Activated naive CD8-positive, alpha-beta T cell (primary cell): ENCODE data around the gene DIDO1.
"Not testable (repeated sequence)": the region's sequence is repeated elsewhere in the genome, so short reads cannot be mapped to it uniquely, and the experiment has no call there.

Experiments
- H3K27ac Mint-ChIP-seq: one replicate; pipeline ENCODE4 v1.8.0; 2021; ENCODE audit warnings: mixed read lengths
- H3K27me3 Mint-ChIP-seq: one replicate; pipeline ENCODE4 v1.8.0; 2021; ENCODE audit warnings: mixed read lengths
- H3K36me3 Mint-ChIP-seq: one replicate; pipeline ENCODE4 v1.8.0; 2021; ENCODE audit warnings: mixed read lengths
- H3K4me1 Mint-ChIP-seq: one replicate; pipeline ENCODE4 v1.8.0; 2021; ENCODE audit warnings: low read depth, mixed read lengths
- H3K4me3 Mint-ChIP-seq: one replicate; pipeline ENCODE4 v1.8.0; 2021; ENCODE audit warnings: mild to moderate bottlenecking, mixed read lengths
- H3K9me3 Mint-ChIP-seq: one replicate; pipeline ENCODE4 v1.8.0; 2021; ENCODE audit warnings: low read depth, mixed read lengths

Gene DIDO1

GRCh38 chr20:62849431-62849830 is 76.9 kb downstream of the DIDO1 start:
- no peak overlapping the region for H3K4me3 Mint-ChIP-seq
- H3K27ac Mint-ChIP-seq = no peak overlapping the region
- H3K36me3 Mint-ChIP-seq = peaks cover 10% of the 10 kb centered on the region
- H3K27me3 Mint-ChIP-seq = no peaks in the 10 kb centered on the region
- H3K9me3 Mint-ChIP-seq = no peaks in the 10 kb centered on the region
- H3K4me1 Mint-ChIP-seq = no peaks in the 10 kb centered on the region

- not testable (repeated sequence) for H3K27ac Mint-ChIP-seq, H3K27me3 Mint-ChIP-seq, H3K4me3 Mint-ChIP-seq, H3K4me1 Mint-ChIP-seq, H3K9me3 Mint-ChIP-seq
- H3K36me3 Mint-ChIP-seq = peaks cover 13% of the 10 kb centered on the region
Measured at GRCh38 chr20:62848917-62849316, 77.4 kb downstream of the DIDO1 start.

- peaks cover 8% of the 10 kb centered on the region for H3K36me3 Mint-ChIP-seq
Measured at GRCh38 chr20:62846166-62846890, 80.0 kb downstream of the DIDO1 start.

GRCh38 chr20:62845416-62846160 is 80.7 kb downstream of the DIDO1 start:
- Mint-ChIP-seq H3K27me3 (no peaks in the 10 kb centered on the region), H3K36me3 (peaks cover 8% of the 10 kb centered on the region), H3K27ac (no peak overlapping the region), H3K9me3 (no peaks in the 10 kb centered on the region), H3K4me1 (no peaks in the 10 kb centered on the region), H3K4me3 (no peak overlapping the region)

More at GRCh38 chr20:62846166-62846890, 80.0 kb downstream of the DIDO1 start:
- Mint-ChIP-seq H3K27me3 (no peaks in the 10 kb centered on the region), H3K4me1 (no peaks in the 10 kb centered on the region), H3K4me3 (no peak overlapping the region), H3K9me3 (no peaks in the 10 kb centered on the region), H3K27ac (no peak overlapping the region)

- Mint-ChIP-seq H3K27me3 (no peaks in the 10 kb centered on the region), H3K4me1 (no peaks in the 10 kb centered on the region), H3K9me3 (no peaks in the 10 kb centered on the region), H3K27ac (no peak overlapping the region), H3K4me3 (no peak overlapping the region), H3K36me3 (peaks cover 4% of the 10 kb centered on the region)
Measured at GRCh38 chr20:62844182-62844581, 82.1 kb downstream of the DIDO1 start.

GRCh38 chr20:62843656-62844055 is 82.6 kb downstream of the DIDO1 start:
- H3K27me3 Mint-ChIP-seq = no peaks in the 10 kb centered on the region
- H3K4me3 Mint-ChIP-seq = no peak overlapping the region
- H3K36me3 Mint-ChIP-seq = peaks cover 4% of the 10 kb centered on the region
- H3K9me3 Mint-ChIP-seq = no peaks in the 10 kb centered on the region
- H3K27ac Mint-ChIP-seq = no peak overlapping the region
- no peaks in the 10 kb centered on the region for H3K4me1 Mint-ChIP-seq

GRCh38 chr20:62841705-62842212 is 84.5 kb downstream of the DIDO1 start:
- peaks cover 4% of the 10 kb centered on the region for H3K36me3 Mint-ChIP-seq
- H3K4me1 Mint-ChIP-seq = no peaks in the 10 kb centered on the region
- H3K9me3 Mint-ChIP-seq = no peaks in the 10 kb centered on the region
- H3K4me3 Mint-ChIP-seq = no peak overlapping the region
- no peaks in the 10 kb centered on the region for H3K27me3 Mint-ChIP-seq
- no peak overlapping the region for H3K27ac Mint-ChIP-seq

- H3K27ac Mint-ChIP-seq = no peak overlapping the region
- no peaks in the 10 kb centered on the region for H3K27me3 Mint-ChIP-seq
- H3K36me3 Mint-ChIP-seq = peaks cover 4% of the 10 kb centered on the region
- no peak overlapping the region for H3K4me3 Mint-ChIP-seq
- H3K4me1 Mint-ChIP-seq = no peaks in the 10 kb centered on the region
- H3K9me3 Mint-ChIP-seq = no peaks in the 10 kb centered on the region
Measured at GRCh38 chr20:62840244-62841197, 85.8 kb downstream of the DIDO1 start.

GRCh38 chr20:62839816-62840215 is 86.5 kb downstream of the DIDO1 start:
- Mint-ChIP-seq H3K27me3 (no peaks in the 10 kb centered on the region), H3K9me3 (no peaks in the 10 kb centered on the region), H3K4me1 (no peaks in the 10 kb centered on the region), H3K4me3 (no peak overlapping the region), H3K36me3 (peaks cover 3% of the 10 kb centered on the region), H3K27ac (no peak overlapping the region)

GRCh38 chr20:62839261-62839660 is 87.0 kb downstream of the DIDO1 start:
- Mint-ChIP-seq H3K27ac (no peak overlapping the region), H3K9me3 (no peaks in the 10 kb centered on the region), H3K36me3 (peaks cover 3% of the 10 kb centered on the region), H3K4me1 (no peaks in the 10 kb centered on the region), H3K27me3 (no peaks in the 10 kb centered on the region), H3K4me3 (no peak overlapping the region)

- no peaks in the 10 kb centered on the region for H3K4me1 Mint-ChIP-seq
- H3K9me3 Mint-ChIP-seq = no peaks in the 10 kb centered on the region
- H3K27ac Mint-ChIP-seq = no peak overlapping the region
- no peaks in the 10 kb centered on the region for H3K27me3 Mint-ChIP-seq
- no peaks in the 10 kb centered on the region for H3K36me3 Mint-ChIP-seq
- H3K4me3 Mint-ChIP-seq = no peak overlapping the region
Measured at GRCh38 chr20:62838128-62838891, 88.0 kb downstream of the DIDO1 start.

GRCh38 chr20:62837790-62838127 is 88.5 kb downstream of the DIDO1 start:
- H3K4me3 Mint-ChIP-seq = no peak overlapping the region
- no peaks in the 10 kb centered on the region for H3K27me3 Mint-ChIP-seq
- peaks cover 2% of the 10 kb centered on the region for H3K4me1 Mint-ChIP-seq
- H3K36me3 Mint-ChIP-seq = no peaks in the 10 kb centered on the region
- no peak overlapping the region for H3K27ac Mint-ChIP-seq
- H3K9me3 Mint-ChIP-seq = no peaks in the 10 kb centered on the region

- Mint-ChIP-seq H3K27ac (no peak overlapping the region), H3K36me3 (no peaks in the 10 kb centered on the region), H3K9me3 (no peaks in the 10 kb centered on the region), H3K27me3 (no peaks in the 10 kb centered on the region), H3K4me3 (no peak overlapping the region), H3K4me1 (peaks cover 6% of the 10 kb centered on the region)
Measured at GRCh38 chr20:62836967-62837490, 89.3 kb downstream of the DIDO1 start.
